H1 (cell line): ENCODE results near the gene PTX4.

Experiments
- ATF2 ChIP-seq: IDR thresholded peaks from 2 replicates; pipeline ENCODE4 v1.6.1; 2012; ENCODE audit warnings: low read length, inconsistent platforms
- SIN3A ChIP-seq, 2 experiments: IDR thresholded peaks in 1 of 2; conservative IDR thresholded peaks in 1 of 2; 2 replicates each; pipeline ENCODE4 v1.6.1; 2011 to 2012; ENCODE audit warnings: low read length in 2 of 2, improper control_type of control experiment in 1 of 2, low read depth in 1 of 2, mild to moderate bottlenecking in 1 of 2
- TF ChIP-seq, protein P1 (sequence below): fragments of 300-600 bp; sonication (generic); IDR thresholded peaks from 2 replicates; pipeline ENCODE4 v1.7.1; 2012; ENCODE audit warnings: low read length, moderate library complexity, mild to moderate bottlenecking, inconsistent platforms; ENCODE audit not compliant: insufficient replicate concordance

GRCh38 chr16:1448536-1449116, 40.1 kb downstream of the PTX4 start:
- TF ChIP-seq, protein P1, sequence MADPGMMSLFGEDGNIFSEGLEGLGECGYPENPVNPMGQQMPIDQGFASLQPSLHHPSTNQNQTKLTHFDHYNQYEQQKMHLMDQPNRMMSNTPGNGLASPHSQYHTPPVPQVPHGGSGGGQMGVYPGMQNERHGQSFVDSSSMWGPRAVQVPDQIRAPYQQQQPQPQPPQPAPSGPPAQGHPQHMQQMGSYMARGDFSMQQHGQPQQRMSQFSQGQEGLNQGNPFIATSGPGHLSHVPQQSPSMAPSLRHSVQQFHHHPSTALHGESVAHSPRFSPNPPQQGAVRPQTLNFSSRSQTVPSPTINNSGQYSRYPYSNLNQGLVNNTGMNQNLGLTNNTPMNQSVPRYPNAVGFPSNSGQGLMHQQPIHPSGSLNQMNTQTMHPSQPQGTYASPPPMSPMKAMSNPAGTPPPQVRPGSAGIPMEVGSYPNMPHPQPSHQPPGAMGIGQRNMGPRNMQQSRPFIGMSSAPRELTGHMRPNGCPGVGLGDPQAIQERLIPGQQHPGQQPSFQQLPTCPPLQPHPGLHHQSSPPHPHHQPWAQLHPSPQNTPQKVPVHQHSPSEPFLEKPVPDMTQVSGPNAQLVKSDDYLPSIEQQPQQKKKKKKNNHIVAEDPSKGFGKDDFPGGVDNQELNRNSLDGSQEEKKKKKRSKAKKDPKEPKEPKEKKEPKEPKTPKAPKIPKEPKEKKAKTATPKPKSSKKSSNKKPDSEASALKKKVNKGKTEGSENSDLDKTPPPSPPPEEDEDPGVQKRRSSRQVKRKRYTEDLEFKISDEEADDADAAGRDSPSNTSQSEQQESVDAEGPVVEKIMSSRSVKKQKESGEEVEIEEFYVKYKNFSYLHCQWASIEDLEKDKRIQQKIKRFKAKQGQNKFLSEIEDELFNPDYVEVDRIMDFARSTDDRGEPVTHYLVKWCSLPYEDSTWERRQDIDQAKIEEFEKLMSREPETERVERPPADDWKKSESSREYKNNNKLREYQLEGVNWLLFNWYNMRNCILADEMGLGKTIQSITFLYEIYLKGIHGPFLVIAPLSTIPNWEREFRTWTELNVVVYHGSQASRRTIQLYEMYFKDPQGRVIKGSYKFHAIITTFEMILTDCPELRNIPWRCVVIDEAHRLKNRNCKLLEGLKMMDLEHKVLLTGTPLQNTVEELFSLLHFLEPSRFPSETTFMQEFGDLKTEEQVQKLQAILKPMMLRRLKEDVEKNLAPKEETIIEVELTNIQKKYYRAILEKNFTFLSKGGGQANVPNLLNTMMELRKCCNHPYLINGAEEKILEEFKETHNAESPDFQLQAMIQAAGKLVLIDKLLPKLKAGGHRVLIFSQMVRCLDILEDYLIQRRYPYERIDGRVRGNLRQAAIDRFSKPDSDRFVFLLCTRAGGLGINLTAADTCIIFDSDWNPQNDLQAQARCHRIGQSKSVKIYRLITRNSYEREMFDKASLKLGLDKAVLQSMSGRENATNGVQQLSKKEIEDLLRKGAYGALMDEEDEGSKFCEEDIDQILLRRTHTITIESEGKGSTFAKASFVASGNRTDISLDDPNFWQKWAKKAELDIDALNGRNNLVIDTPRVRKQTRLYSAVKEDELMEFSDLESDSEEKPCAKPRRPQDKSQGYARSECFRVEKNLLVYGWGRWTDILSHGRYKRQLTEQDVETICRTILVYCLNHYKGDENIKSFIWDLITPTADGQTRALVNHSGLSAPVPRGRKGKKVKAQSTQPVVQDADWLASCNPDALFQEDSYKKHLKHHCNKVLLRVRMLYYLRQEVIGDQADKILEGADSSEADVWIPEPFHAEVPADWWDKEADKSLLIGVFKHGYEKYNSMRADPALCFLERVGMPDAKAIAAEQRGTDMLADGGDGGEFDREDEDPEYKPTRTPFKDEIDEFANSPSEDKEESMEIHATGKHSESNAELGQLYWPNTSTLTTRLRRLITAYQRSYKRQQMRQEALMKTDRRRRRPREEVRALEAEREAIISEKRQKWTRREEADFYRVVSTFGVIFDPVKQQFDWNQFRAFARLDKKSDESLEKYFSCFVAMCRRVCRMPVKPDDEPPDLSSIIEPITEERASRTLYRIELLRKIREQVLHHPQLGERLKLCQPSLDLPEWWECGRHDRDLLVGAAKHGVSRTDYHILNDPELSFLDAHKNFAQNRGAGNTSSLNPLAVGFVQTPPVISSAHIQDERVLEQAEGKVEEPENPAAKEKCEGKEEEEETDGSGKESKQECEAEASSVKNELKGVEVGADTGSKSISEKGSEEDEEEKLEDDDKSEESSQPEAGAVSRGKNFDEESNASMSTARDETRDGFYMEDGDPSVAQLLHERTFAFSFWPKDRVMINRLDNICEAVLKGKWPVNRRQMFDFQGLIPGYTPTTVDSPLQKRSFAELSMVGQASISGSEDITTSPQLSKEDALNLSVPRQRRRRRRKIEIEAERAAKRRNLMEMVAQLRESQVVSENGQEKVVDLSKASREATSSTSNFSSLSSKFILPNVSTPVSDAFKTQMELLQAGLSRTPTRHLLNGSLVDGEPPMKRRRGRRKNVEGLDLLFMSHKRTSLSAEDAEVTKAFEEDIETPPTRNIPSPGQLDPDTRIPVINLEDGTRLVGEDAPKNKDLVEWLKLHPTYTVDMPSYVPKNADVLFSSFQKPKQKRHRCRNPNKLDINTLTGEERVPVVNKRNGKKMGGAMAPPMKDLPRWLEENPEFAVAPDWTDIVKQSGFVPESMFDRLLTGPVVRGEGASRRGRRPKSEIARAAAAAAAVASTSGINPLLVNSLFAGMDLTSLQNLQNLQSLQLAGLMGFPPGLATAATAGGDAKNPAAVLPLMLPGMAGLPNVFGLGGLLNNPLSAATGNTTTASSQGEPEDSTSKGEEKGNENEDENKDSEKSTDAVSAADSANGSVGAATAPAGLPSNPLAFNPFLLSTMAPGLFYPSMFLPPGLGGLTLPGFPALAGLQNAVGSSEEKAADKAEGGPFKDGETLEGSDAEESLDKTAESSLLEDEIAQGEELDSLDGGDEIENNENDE = no peak
- no peak for TF ChIP-seq SIN3A (conservative IDR thresholded peaks at IDR 0.05 in 1 of 2, IDR thresholded peaks at IDR 0.05 in 1 of 2; ENCODE audit: low read depth in 1 of 2, low read length in 2 of 2)
- TF ChIP-seq ATF2 = no peak
